Measurements from ENCODE around the gene FBXO41. TPM values are rescaled to one million over a fixed set of nuclear protein-coding genes. Genes with fewer than 3 reads are reported as not detected.

FBXO41 gene
- total RNA-seq, 1 donor from 2014 or later = 2.9 TPM

DNA sequence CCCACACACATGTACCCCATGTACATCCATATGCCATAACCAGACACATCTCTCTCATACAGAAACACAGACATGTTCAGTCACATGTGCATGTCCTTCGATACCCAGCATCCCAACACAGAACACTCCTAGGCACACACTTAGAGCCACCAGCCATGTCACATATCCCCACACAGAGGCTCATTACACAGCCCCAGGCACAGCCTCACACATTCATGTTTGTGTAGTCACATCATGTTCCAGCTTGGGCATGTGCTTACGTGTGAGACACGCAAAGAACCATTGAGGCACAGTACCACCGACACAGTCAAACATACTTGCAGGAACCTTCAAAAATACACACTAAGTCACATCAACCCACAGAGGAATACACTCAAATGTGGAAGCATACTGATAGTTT, 17.3 kb downstream of the FBXO41 start:
- Histone ChIP-seq H3K9me3 (no peaks in the 10 kb centered on the region), H3K4me3 (no peak overlapping the region), H3K4me1 (no peaks in the 10 kb centered on the region), H3K36me3 (no peaks in the 10 kb centered on the region), H3K27ac (no peak overlapping the region), H3K27me3 (ENCODE audit: low read depth) (peaks cover 39% of the 10 kb centered on the region)
- intact Hi-C loops (cut with DNase I) = no loop called here
- TF ChIP-seq, protein P1, sequence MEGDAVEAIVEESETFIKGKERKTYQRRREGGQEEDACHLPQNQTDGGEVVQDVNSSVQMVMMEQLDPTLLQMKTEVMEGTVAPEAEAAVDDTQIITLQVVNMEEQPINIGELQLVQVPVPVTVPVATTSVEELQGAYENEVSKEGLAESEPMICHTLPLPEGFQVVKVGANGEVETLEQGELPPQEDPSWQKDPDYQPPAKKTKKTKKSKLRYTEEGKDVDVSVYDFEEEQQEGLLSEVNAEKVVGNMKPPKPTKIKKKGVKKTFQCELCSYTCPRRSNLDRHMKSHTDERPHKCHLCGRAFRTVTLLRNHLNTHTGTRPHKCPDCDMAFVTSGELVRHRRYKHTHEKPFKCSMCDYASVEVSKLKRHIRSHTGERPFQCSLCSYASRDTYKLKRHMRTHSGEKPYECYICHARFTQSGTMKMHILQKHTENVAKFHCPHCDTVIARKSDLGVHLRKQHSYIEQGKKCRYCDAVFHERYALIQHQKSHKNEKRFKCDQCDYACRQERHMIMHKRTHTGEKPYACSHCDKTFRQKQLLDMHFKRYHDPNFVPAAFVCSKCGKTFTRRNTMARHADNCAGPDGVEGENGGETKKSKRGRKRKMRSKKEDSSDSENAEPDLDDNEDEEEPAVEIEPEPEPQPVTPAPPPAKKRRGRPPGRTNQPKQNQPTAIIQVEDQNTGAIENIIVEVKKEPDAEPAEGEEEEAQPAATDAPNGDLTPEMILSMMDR (IDR thresholded peaks at IDR 0.05) = no peak
- DNase-seq = no peak
- ATAC-seq = no peak

DNA sequence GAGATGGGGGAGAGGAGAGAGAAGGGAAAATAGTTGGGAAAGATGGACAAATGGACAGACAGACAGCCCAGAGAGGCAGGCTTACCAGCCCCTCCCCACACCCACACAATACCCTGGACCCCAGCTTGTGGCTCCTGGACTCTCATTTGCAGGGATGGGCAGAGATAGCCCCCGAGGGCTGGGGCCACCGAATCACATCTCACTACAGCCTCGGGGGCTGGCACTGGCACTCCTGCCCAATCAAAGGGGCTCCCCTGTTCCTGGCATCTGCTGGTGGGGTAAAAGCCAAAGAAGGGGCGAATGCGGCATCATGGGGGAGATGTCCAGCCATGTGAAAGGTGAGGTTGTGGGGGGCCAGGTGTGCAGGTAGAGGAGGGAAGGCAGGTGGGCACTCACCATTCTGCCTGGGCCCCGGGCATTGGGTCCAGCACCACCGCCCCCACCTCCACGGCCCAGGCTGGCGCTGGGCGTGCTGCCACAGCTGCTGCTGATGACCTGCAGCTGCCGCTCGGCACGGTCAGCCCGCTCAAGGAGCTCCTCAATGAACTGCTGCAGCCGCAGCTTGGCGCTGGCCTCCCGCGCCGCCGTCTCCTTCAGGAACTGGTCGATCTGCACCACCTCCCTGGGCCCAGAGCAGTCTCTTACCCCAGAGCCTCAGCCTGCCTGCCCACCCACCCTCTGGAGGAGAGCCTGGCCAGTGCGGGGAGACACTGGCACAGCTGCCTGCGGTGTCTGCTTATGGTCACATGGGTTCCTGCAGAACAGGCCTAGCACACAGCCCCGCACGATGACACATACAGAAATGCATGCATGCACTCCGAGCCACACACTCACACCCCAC, 18.0 kb downstream of the FBXO41 start:
- no peak overlapping the region for H3K27ac ChIP-seq
- DNase-seq (no peak), ATAC-seq (no peak)
- intact Hi-C loops (cut with DNase I) = no loop called here
- H3K27me3 ChIP-seq (ENCODE audit: low read depth) = peaks cover 39% of the 10 kb centered on the region
- TF ChIP-seq, protein P1 (IDR thresholded peaks at IDR 0.05) = no peak
- H3K4me3 ChIP-seq = no peak overlapping the region
- H3K36me3 ChIP-seq = no peaks in the 10 kb centered on the region
- H3K4me1 ChIP-seq = no peaks in the 10 kb centered on the region
- H3K9me3 ChIP-seq = no peaks in the 10 kb centered on the region

DNA sequence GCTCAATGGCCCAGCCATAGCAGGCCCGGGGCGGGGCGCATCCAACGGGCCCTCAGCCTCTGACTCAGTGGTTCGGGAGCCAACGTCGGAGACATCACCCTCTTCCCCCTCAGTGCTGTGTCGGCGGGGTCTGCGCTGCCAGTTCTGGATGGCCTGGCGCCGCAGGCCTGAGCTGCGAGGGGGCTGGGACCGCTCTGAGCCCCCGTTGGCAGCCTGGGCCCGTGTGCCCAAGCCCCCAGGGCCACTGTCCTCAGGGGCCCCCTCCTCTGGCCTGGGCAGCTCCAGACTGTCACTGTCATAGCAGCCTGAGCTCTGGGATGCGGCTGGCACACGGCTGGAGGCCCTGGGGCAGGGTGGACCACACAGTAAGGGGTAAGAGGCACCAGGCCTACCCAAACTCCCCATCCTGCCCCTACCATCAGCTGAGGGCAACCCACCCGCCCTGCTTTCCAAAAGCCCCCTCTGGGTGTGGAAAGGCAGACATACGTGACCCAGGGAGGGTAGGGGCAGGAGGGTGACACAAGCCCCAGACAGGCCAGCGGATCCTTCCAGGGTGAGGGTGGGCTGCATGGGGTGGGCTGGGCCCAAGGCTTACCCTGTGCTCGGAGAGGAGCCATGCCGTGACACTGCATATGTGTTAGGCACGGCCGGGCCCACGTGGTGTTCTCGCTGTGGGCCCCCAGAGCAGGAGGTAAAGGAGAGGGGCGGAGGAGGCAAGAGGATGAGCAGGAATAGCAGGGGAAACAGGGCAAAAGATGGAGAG, 18.8 kb downstream of the FBXO41 start:
- intact Hi-C loops (cut with DNase I) = no loop called here
- no peak overlapping the region for H3K4me3 ChIP-seq
- H3K9me3 ChIP-seq = no peaks in the 10 kb centered on the region
- no peak overlapping the region for H3K27ac ChIP-seq
- ATAC-seq (no peak), DNase-seq (no peak)
- H3K4me1 ChIP-seq = no peaks in the 10 kb centered on the region
- TF ChIP-seq, protein P1 (IDR thresholded peaks at IDR 0.05) = no peak
- H3K27me3 ChIP-seq (ENCODE audit: low read depth) = peaks cover 32% of the 10 kb centered on the region
- no peaks in the 10 kb centered on the region for H3K36me3 ChIP-seq

DNA sequence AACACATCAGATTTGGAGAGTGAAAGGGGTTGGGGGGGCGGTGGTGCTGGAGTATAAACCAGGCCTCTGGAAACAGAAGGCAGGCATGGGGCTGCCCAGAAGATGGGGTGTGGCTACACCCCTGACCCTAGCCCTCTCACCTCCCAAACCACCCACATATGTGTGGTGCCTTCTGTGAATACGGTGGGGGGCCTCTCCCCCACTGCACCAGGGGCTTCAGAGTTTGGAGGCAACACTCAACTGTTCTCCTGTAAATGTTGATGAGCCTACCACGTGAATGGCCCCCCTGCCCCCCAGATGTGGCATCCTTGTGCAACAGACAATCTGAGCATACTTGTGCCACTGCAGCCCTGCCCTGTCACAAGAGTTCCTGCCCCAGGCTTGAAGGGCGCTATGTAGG, 19.5 kb downstream of the FBXO41 start:
- H3K27me3 ChIP-seq (ENCODE audit: low read depth) = peaks cover 32% of the 10 kb centered on the region
- no peak overlapping the region for H3K27ac ChIP-seq
- H3K9me3 ChIP-seq = no peaks in the 10 kb centered on the region
- H3K36me3 ChIP-seq = no peaks in the 10 kb centered on the region
- DNase-seq = no peak
- TF ChIP-seq, protein P1 (IDR thresholded peaks at IDR 0.05) = no peak
- H3K4me3 ChIP-seq = no peak overlapping the region
- intact Hi-C loops (cut with DNase I) = no loop called here
- no peak for ATAC-seq
- no peaks in the 10 kb centered on the region for H3K4me1 ChIP-seq

DNA sequence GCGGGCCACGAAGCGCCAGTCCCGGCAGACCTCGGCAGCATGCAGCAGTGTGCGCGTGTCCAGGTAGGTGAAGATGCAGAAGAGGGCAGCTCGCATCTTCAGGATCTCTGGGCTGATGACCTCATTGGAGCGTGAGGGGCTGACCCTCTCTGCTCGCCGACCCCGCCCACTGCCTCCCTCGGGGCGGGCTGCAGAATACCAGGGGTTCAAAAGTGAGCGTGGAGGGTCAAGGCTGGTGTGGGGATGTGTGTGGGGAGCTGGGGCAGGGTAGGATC, 20.0 kb downstream of the FBXO41 start:
- no peak overlapping the region for H3K27ac ChIP-seq
- TF ChIP-seq, protein P1 (IDR thresholded peaks at IDR 0.05) = no peak
- no peaks in the 10 kb centered on the region for H3K4me1 ChIP-seq
- H3K27me3 ChIP-seq (ENCODE audit: low read depth) = peaks cover 32% of the 10 kb centered on the region
- H3K9me3 ChIP-seq = no peaks in the 10 kb centered on the region
- H3K36me3 ChIP-seq = no peaks in the 10 kb centered on the region
- intact Hi-C loops (cut with DNase I) = no loop called here
- ATAC-seq = no peak
- no peak overlapping the region for H3K4me3 ChIP-seq
- no peak for DNase-seq

Measured in lower lobe of right lung (tissue), 2 donors.